ENCODE results near the gene NFATC2.

Gene NFATC2

GRCh38 chr20:51526106-51526470 lies 16.4 kb downstream of the NFATC2 start:
- no CpG with 5 or more reads among the region's 8 CpGs for WGBS (ENCODE audit: extremely low coverage, insufficient coverage, low lambda C conversion rate)
- Histone ChIP-seq H3K56ac (ENCODE audit: low read length) (no peak overlapping the region), H3K18ac (ENCODE audit: low read length) (no peak overlapping the region), H2BK120ac (ENCODE audit: low read depth, low read length) (no peak overlapping the region), H2AK5ac (ENCODE audit: low read length) (no peak overlapping the region), H3K4me3 (ENCODE audit: low read length) (no peak overlapping the region), H3K9ac (ENCODE audit: low read length) (no peak overlapping the region), H3K4me1 (ENCODE audit: control insufficient read depth, low read depth, low read length) (no peaks in the 10 kb centered on the region), H3K36me3 (ENCODE audit: control insufficient read depth, insufficient read depth, low read length) (no peaks in the 10 kb centered on the region), H3K79me2 (ENCODE audit: control insufficient read depth, insufficient read depth, low read length) (no peaks in the 10 kb centered on the region), H3K23ac (ENCODE audit: low read length) (no peak overlapping the region), H3K27ac (ENCODE audit: low read depth, low read length) (no peak overlapping the region), H4K5ac (ENCODE audit: low read length) (no peak overlapping the region), H3K79me1 (ENCODE audit: low read length) (no peaks in the 10 kb centered on the region), H3K27me3 (ENCODE audit: insufficient read depth, low read length, poor library complexity) (no peaks in the 10 kb centered on the region), H3K4ac (ENCODE audit: low read depth, low read length) (no peak overlapping the region), H2BK15ac (replicated peaks; ENCODE audit: low read depth) (no peak overlapping the region), H2BK5ac (ENCODE audit: low read length) (no peak overlapping the region), H3K4me2 (ENCODE audit: low read length) (no peak overlapping the region), H4K8ac (ENCODE audit: low read depth, low read length) (no peak overlapping the region)
- no peak for DNase-seq

DNA sequence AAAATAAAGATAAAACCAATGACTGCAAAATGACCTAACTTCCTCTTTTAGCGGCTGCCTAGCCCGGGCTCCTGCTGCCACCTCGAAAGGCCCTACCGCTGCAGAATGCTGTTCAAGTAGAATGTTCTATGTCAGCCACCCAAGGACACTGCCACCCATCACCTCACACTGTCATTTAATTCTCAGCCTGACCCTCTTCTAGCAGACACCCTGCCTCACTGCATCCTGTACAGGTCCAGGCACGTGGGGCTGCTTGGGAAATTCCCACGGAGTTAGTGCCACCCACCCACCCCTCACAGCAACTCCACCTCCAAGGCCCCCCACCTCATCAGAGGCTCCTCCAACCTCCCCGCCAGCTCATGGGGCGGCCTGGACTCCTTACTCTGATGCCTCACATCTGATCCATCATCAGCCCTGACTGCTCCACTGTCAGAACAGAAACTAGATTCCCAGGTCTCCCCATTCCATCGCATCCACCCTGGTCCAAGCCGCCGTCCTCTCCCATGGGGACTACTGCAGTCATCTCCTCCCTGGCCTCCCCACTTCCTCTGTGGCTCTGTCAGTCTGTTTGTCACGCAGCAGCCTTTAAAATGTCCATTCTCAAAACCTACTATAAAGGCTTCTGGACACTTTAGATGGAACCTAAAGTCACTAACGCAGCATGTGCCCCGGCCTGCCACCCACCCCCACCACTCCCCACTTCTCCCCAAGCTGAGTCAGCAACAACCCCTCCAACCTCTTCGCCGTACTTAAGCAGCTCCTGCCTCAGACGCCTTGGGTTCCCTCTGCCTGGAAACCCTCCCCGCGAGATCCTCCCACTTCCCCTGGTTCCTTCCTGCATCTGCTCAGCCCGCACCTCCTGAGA lies 17.0 kb downstream of the NFATC2 start:
- H3K4me2 ChIP-seq (ENCODE audit: low read length) = no peak overlapping the region
- no CpG with 5 or more reads among the region's 20 CpGs for WGBS (ENCODE audit: extremely low coverage, insufficient coverage, low lambda C conversion rate)

GRCh38 chr20:51523276-51524013 lies 19.1 kb downstream of the NFATC2 start:
- Histone ChIP-seq H3K4me2 (ENCODE audit: low read length) (no peak overlapping the region), H3K36me3 (ENCODE audit: control insufficient read depth, insufficient read depth, low read length) (no peaks in the 10 kb centered on the region), H2BK5ac (ENCODE audit: low read length) (no peak overlapping the region), H2AK5ac (ENCODE audit: low read length) (no peak overlapping the region), H3K79me1 (ENCODE audit: low read length) (no peaks in the 10 kb centered on the region), H2BK120ac (ENCODE audit: low read depth, low read length) (no peak overlapping the region), H4K8ac (ENCODE audit: low read depth, low read length) (no peak overlapping the region), H3K9ac (ENCODE audit: low read length) (no peak overlapping the region), H3K4me1 (ENCODE audit: control insufficient read depth, low read depth, low read length) (no peaks in the 10 kb centered on the region), H3K27me3 (ENCODE audit: insufficient read depth, low read length, poor library complexity) (no peaks in the 10 kb centered on the region), H2BK15ac (replicated peaks; ENCODE audit: low read depth) (no peak overlapping the region), H3K79me2 (ENCODE audit: control insufficient read depth, insufficient read depth, low read length) (no peaks in the 10 kb centered on the region), H3K27ac (ENCODE audit: low read depth, low read length) (no peak overlapping the region), H4K5ac (ENCODE audit: low read length) (no peak overlapping the region), H3K56ac (ENCODE audit: low read length) (no peak overlapping the region), H3K18ac (ENCODE audit: low read length) (no peak overlapping the region), H3K23ac (ENCODE audit: low read length) (no peak overlapping the region), H3K4me3 (ENCODE audit: low read length) (no peak overlapping the region), H3K4ac (ENCODE audit: low read depth, low read length) (no peak overlapping the region)
- WGBS (ENCODE audit: extremely low coverage, insufficient coverage, low lambda C conversion rate) = no CpG with 5 or more reads among the region's 64 CpGs
- DNase-seq = no peak

More for the DNA sequence above, 17.0 kb downstream of the NFATC2 start:
- Histone ChIP-seq H3K4ac (ENCODE audit: low read depth, low read length) (no peak overlapping the region), H2BK5ac (ENCODE audit: low read length) (no peak overlapping the region), H3K23ac (ENCODE audit: low read length) (no peak overlapping the region), H3K18ac (ENCODE audit: low read length) (no peak overlapping the region), H3K4me3 (ENCODE audit: low read length) (no peak overlapping the region), H3K4me1 (ENCODE audit: control insufficient read depth, low read depth, low read length) (no peaks in the 10 kb centered on the region), H4K8ac (ENCODE audit: low read depth, low read length) (no peak overlapping the region), H3K79me1 (ENCODE audit: low read length) (no peaks in the 10 kb centered on the region), H3K27me3 (ENCODE audit: insufficient read depth, low read length, poor library complexity) (no peaks in the 10 kb centered on the region), H3K56ac (ENCODE audit: low read length) (no peak overlapping the region), H2BK120ac (ENCODE audit: low read depth, low read length) (no peak overlapping the region), H4K5ac (ENCODE audit: low read length) (no peak overlapping the region), H3K27ac (ENCODE audit: low read depth, low read length) (no peak overlapping the region), H2AK5ac (ENCODE audit: low read length) (no peak overlapping the region), H3K9ac (ENCODE audit: low read length) (no peak overlapping the region), H3K79me2 (ENCODE audit: control insufficient read depth, insufficient read depth, low read length) (no peaks in the 10 kb centered on the region), H3K36me3 (ENCODE audit: control insufficient read depth, insufficient read depth, low read length) (no peaks in the 10 kb centered on the region), H2BK15ac (replicated peaks; ENCODE audit: low read depth) (no peak overlapping the region)
- DNase-seq = no peak

- DNase-seq = no peak
- Histone ChIP-seq H3K4me1 (ENCODE audit: control insufficient read depth, low read depth, low read length) (no peaks in the 10 kb centered on the region), H2BK5ac (ENCODE audit: low read length) (no peak overlapping the region), H2BK120ac (ENCODE audit: low read depth, low read length) (no peak overlapping the region), H2BK15ac (replicated peaks; ENCODE audit: low read depth) (no peak overlapping the region), H3K9ac (ENCODE audit: low read length) (no peak overlapping the region), H3K4me3 (ENCODE audit: low read length) (no peak overlapping the region), H3K18ac (ENCODE audit: low read length) (no peak overlapping the region), H3K4ac (ENCODE audit: low read depth, low read length) (no peak overlapping the region), H3K56ac (ENCODE audit: low read length) (no peak overlapping the region), H2AK5ac (ENCODE audit: low read length) (no peak overlapping the region), H4K5ac (ENCODE audit: low read length) (no peak overlapping the region), H3K23ac (ENCODE audit: low read length) (no peak overlapping the region), H3K79me2 (ENCODE audit: control insufficient read depth, insufficient read depth, low read length) (no peaks in the 10 kb centered on the region), H3K36me3 (ENCODE audit: control insufficient read depth, insufficient read depth, low read length) (no peaks in the 10 kb centered on the region), H3K27ac (ENCODE audit: low read depth, low read length) (no peak overlapping the region), H3K79me1 (ENCODE audit: low read length) (no peaks in the 10 kb centered on the region), H3K4me2 (ENCODE audit: low read length) (no peak overlapping the region), H4K8ac (ENCODE audit: low read depth, low read length) (no peak overlapping the region), H3K27me3 (ENCODE audit: insufficient read depth, low read length, poor library complexity) (no peaks in the 10 kb centered on the region)
- WGBS (ENCODE audit: extremely low coverage, insufficient coverage, low lambda C conversion rate) = no CpG with 5 or more reads among the region's 9 CpGs
Observed at GRCh38 chr20:51522207-51522606, 20.3 kb downstream of the NFATC2 start.

- no CpG with 5 or more reads among the region's 2 CpGs for WGBS (ENCODE audit: extremely low coverage, insufficient coverage, low lambda C conversion rate)
- Histone ChIP-seq H3K27ac (ENCODE audit: low read depth, low read length) (no peak overlapping the region), H4K8ac (ENCODE audit: low read depth, low read length) (no peak overlapping the region)
Observed at GRCh38 chr20:51517839-51518238, 24.7 kb downstream of the NFATC2 start.

More at GRCh38 chr20:51517839-51518238, 24.7 kb downstream of the NFATC2 start:
- Histone ChIP-seq H2BK15ac (replicated peaks; ENCODE audit: low read depth) (no peak overlapping the region), H2BK5ac (ENCODE audit: low read length) (no peak overlapping the region), H2BK120ac (ENCODE audit: low read depth, low read length) (no peak overlapping the region), H3K4ac (ENCODE audit: low read depth, low read length) (no peak overlapping the region), H3K23ac (ENCODE audit: low read length) (no peak overlapping the region), H4K5ac (ENCODE audit: low read length) (no peak overlapping the region), H2AK5ac (ENCODE audit: low read length) (no peak overlapping the region), H3K79me2 (ENCODE audit: control insufficient read depth, insufficient read depth, low read length) (no peaks in the 10 kb centered on the region), H3K4me2 (ENCODE audit: low read length) (no peak overlapping the region), H3K4me3 (ENCODE audit: low read length) (no peak overlapping the region), H3K9ac (ENCODE audit: low read length) (no peak overlapping the region), H3K36me3 (ENCODE audit: control insufficient read depth, insufficient read depth, low read length) (no peaks in the 10 kb centered on the region), H3K79me1 (ENCODE audit: low read length) (no peaks in the 10 kb centered on the region), H3K18ac (ENCODE audit: low read length) (no peak overlapping the region), H3K56ac (ENCODE audit: low read length) (no peak overlapping the region), H3K27me3 (ENCODE audit: insufficient read depth, low read length, poor library complexity) (no peaks in the 10 kb centered on the region), H3K4me1 (ENCODE audit: control insufficient read depth, low read depth, low read length) (no peaks in the 10 kb centered on the region)
- DNase-seq = no peak
